RWPE2 (cell line): ENCODE data around the gene PRKCE.

Source experiments
- ATAC-seq: fragments of 200-7000 bp; cut with Tn5 transposase; 3 replicates; pipeline ENCODE4 v1.9.1; 2021; ENCODE audit warnings: low read depth
- DNase-seq: peaks from one replicate; pipeline ENCODE4 v3.0.0-alpha.2; 2020; ENCODE audit warnings: low spot score
- H3K27ac ChIP-seq: fragments of 450-650 bp; 2 replicates; pipeline ENCODE4 v1.5.1; 2017; ENCODE audit warnings: mild to moderate bottlenecking; ENCODE audit not compliant: poor library complexity, severe bottlenecking
- H3K27me3 ChIP-seq: fragments of 250-450 bp; sonication (Bioruptor Pico); 2 replicates; pipeline ENCODE4 v1.5.1; 2021; ENCODE audit warnings: mild to moderate bottlenecking, moderate library complexity; ENCODE audit not compliant: insufficient read depth, poor library complexity, severe bottlenecking
- H3K36me3 ChIP-seq: fragments of 250-450 bp; sonication (Bioruptor Pico); 2 replicates; pipeline ENCODE4 v1.5.1; 2020; ENCODE audit warnings: low read depth, mild to moderate bottlenecking, moderate library complexity
- H3K4me1 ChIP-seq: fragments of 250-450 bp; sonication (Bioruptor Pico); 2 replicates; pipeline ENCODE4 v1.5.1; 2021; ENCODE audit warnings: mild to moderate bottlenecking, moderate library complexity; ENCODE audit not compliant: insufficient read depth, poor library complexity, severe bottlenecking
- H3K4me3 ChIP-seq: fragments of 250-450 bp; sonication (Bioruptor Pico); 2 replicates; pipeline ENCODE4 v1.5.1; 2021; ENCODE audit warnings: mild to moderate bottlenecking, moderate library complexity; ENCODE audit not compliant: severe bottlenecking
- H3K9me3 ChIP-seq: fragments of 250-450 bp; sonication (Bioruptor Pico); 2 replicates; pipeline ENCODE4 v1.5.1; 2021; ENCODE audit warnings: mild to moderate bottlenecking, moderate library complexity; ENCODE audit not compliant: severe bottlenecking
- TF ChIP-seq, protein P1 (sequence below): fragments of 450-650 bp; IDR thresholded peaks from one replicate; pipeline ENCODE4 v1.5.1; 2017; ENCODE audit warnings: mild to moderate bottlenecking, moderate library complexity; ENCODE audit not compliant: poor library complexity, severe bottlenecking

The PRKCE gene

DNA sequence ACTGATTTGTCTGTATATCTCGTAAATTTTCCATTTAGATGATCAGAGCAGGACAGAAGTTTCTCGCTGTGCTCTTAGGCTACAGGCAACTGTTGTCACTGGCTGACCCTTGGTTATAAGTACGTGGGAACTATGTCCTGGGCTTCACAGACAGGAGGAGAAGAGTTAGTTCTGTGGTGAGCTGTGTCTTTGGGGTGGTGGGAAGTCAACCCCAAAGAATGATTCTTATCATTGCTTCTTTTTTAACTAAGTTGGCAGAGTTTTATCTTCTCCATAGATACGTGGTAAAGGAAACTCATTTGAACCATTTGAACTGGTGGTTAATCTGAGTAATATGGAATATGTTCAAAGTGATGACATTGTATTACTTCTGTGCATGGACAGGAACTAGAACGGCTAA is 415.1 kb downstream of the PRKCE start:
- H3K27me3 ChIP-seq: no peaks in the 10 kb centered on the region
- no peak overlapping the region for H3K4me3 ChIP-seq
- H3K27ac ChIP-seq: peak overlapping the region; percentile 91
- no peak for DNase-seq
- no peaks in the 10 kb centered on the region for H3K9me3 ChIP-seq
- TF ChIP-seq, protein P1, sequence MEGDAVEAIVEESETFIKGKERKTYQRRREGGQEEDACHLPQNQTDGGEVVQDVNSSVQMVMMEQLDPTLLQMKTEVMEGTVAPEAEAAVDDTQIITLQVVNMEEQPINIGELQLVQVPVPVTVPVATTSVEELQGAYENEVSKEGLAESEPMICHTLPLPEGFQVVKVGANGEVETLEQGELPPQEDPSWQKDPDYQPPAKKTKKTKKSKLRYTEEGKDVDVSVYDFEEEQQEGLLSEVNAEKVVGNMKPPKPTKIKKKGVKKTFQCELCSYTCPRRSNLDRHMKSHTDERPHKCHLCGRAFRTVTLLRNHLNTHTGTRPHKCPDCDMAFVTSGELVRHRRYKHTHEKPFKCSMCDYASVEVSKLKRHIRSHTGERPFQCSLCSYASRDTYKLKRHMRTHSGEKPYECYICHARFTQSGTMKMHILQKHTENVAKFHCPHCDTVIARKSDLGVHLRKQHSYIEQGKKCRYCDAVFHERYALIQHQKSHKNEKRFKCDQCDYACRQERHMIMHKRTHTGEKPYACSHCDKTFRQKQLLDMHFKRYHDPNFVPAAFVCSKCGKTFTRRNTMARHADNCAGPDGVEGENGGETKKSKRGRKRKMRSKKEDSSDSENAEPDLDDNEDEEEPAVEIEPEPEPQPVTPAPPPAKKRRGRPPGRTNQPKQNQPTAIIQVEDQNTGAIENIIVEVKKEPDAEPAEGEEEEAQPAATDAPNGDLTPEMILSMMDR: no peak
- H3K4me1 ChIP-seq: peaks cover 29% of the 10 kb centered on the region
- H3K36me3 ChIP-seq: no peaks in the 10 kb centered on the region
- ATAC-seq: no peak

DNA sequence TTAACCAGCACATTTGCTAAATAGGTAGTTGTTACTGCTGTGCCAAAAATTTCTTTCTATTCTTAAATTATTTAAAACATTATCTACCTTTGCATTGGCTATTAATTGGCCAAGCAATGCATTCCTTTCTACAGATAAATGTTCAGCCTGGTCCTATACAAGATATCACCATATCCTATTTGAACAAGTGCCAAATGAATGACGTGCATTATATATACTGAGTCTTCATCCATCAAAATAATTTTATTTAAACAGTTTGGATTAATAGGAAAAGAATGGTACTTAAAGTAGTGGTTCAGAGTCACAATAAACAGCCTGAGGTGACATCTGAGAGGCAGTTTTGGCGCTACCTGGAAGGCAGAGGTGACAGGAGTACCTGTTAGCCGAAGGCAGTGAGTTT is 415.6 kb downstream of the PRKCE start:
- no peaks in the 10 kb centered on the region for H3K27me3 ChIP-seq
- TF ChIP-seq, protein P1: no peak
- H3K9me3 ChIP-seq: no peaks in the 10 kb centered on the region
- DNase-seq (no peak), ATAC-seq (no peak)
- H3K4me1 ChIP-seq: peaks cover 29% of the 10 kb centered on the region
- H3K27ac ChIP-seq: peak overlapping the region; percentile 91
- H3K36me3 ChIP-seq: no peaks in the 10 kb centered on the region
- no peak overlapping the region for H3K4me3 ChIP-seq

- ATAC-seq (peak; percentile 92), DNase-seq (no peak)
- Histone ChIP-seq H3K27ac (peak overlapping the region; percentile 91), H3K4me3 (no peak overlapping the region), H3K27me3 (no peaks in the 10 kb centered on the region), H3K36me3 (no peaks in the 10 kb centered on the region), H3K9me3 (no peaks in the 10 kb centered on the region), H3K4me1 (peaks cover 31% of the 10 kb centered on the region)
- TF ChIP-seq, protein P1: no peak
Measured at GRCh38 chr2:46067501-46068305, 416.2 kb downstream of the PRKCE start.

DNA sequence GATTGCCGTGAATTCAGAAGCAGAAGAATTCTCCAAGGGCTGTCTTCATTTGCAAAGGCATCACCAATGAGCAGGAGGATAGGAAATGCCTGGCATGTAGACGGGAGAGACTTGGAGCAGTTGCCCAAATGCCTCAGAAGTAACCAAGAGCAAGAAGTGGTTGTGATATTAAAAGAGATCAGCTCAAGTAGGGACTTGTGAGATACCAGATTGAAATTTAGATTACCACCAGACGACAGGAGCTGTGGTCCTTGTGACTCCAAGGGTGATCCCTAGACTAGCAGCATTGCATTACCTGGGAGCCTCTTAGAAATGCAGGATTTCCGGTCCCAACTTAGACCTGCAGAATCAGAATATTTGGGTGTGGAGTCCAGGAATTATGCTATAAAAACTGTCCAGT is 417.2 kb downstream of the PRKCE start:
- DNase-seq: no peak
- H3K27ac ChIP-seq: peak overlapping the region; percentile 91
- ATAC-seq: no peak
- no peaks in the 10 kb centered on the region for H3K9me3 ChIP-seq
- H3K27me3 ChIP-seq: no peaks in the 10 kb centered on the region
- TF ChIP-seq, protein P1: no peak
- H3K36me3 ChIP-seq: no peaks in the 10 kb centered on the region
- H3K4me1 ChIP-seq: peaks cover 39% of the 10 kb centered on the region
- no peak overlapping the region for H3K4me3 ChIP-seq

GRCh38 chr2:46071074-46071473 is 419.6 kb downstream of the PRKCE start:
- TF ChIP-seq, protein P1: no peak
- Histone ChIP-seq H3K36me3 (no peaks in the 10 kb centered on the region), H3K4me3 (no peak overlapping the region), H3K4me1 (peaks cover 53% of the 10 kb centered on the region), H3K27me3 (no peaks in the 10 kb centered on the region), H3K9me3 (no peaks in the 10 kb centered on the region), H3K27ac (no peak overlapping the region)
- no peak for ATAC-seq
- DNase-seq: no peak
